Skin of body (tissue), 2 donors: ENCODE data around the gene AVPI1. TPM values are rescaled to one million over a fixed set of nuclear protein-coding genes. Genes with fewer than 3 reads are reported as not detected.

Source experiments
- DNase-seq: peaks from one replicate; lab custom pipeline; 2025; lab: John Stamatoyannopoulos, UW
- total RNA-seq: library from RNA; depleted of rRNA; stranded (reverse); fragments of >200 nt; gene quantifications from one replicate; pipeline ENCODE4 v1.2.3, GENCODE V29; 2014

AVPI1 gene, protein sequence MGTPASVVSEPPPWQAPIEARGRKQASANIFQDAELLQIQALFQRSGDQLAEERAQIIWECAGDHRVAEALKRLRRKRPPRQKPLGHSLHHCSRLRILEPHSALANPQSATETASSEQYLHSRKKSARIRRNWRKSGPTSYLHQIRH
- total RNA-seq = 18.2 TPM

DNA sequence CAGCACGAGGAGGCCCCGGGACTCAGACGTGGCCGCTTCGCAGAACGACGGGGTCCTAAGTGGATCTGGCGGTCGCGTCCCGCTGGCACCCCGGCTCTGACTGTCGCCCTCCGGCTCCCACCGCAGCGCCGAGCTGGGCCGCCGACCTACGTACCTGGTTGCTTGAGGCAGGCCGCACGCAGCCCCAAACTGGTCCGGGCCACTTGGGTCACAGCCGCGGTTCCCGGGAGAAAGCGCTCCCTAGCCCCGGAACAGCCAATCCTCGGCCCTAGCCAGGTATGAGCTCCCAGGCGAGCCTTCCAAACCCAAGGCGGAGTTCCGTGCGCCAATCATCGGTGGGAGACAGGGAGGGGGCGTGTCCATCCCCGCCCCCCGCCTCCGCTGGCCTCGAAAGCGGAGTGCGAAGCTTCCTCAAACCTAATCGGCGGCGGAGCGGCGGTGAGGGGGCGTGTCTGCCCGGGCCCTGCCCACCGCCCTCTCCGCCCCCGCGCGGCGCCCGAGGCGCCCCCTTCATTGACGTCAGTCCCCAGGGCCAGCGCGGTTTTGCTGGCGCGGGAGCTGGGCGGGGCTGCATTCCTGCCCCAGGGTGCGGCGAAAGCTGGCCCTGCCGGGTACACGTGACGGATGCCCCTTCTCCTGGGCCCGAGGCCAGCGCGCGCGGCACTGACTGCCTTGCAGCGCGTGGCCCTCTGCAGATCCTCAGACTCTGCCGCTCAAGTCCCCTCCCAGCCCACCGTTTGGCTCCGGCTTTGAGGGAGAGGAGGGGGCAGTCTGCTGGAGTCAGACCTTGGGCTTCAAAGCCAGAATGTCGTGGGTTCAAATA is at the start of gene AVPI1:
AVPI1 (minus strand) TSS at position 280 of the 823 bp plus-strand sequence. CDS start 7,336 bp downstream, outside the sequence.
- peak; percentile 95 for DNase-seq

DNA sequence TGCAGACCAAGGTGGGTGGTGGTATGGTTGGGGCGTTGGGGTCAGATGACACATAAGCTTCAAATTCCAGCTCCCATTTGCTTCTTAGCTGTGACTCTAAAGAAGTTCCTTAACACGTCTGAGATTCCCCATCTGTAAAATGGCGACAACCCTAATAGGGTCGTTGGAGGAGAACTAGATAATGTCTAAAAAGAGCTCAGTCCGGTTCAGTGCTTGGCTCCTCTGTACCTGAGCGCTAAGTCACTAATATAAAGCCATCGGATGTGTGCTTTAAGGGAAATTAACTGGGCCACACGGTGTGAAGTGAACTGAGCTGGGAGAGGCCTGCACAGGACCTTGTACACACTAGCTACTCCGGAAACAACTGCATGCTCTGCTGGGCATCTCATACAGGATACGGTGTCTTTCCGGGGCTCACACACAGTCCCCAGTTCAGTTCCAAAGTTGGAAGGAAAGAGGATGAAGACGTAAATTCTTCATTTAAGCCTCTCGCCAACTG is 49.4 kb upstream of the AVPI1 start:
- no peak for DNase-seq

DNA sequence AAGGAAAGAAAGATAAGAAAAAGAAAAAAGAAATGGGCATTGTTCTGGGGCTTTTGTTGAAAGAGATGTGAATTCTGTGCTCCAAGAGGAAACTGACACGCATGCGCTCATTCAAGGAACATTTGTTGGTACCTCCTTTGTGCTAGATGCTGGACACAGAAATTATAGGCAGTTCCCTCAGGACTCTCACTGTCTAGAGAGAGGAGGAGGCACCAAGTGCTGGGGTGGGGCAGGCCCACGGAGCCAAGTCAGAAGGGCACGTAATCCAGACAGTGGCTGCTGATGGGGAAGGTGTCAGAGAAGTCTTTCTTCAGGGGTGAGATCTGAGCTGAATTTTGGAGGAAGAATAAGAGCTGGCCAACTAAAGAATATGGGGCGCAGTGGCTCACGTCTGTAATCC is 47.0 kb upstream of the AVPI1 start:
- DNase-seq = no peak

DNA sequence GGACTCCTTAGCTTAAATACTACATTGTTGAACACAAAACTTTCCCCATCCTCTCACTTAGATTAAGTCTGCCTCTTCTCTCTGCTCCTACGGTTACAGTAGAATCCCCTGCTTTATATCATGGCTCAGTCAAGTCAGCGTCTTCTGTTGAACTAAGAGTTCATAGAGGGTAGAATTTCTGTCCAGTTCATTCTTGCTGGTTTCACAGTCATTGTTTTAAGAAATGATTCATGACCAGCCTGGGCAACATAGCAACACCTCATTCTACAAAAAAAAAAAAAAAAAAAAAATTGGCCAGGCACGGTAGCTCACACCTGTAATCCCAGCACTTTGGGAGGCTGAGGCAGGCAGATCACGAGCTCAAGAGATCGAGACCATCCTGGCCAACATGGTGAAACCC is 46.2 kb upstream of the AVPI1 start:
- no peak for DNase-seq

DNA sequence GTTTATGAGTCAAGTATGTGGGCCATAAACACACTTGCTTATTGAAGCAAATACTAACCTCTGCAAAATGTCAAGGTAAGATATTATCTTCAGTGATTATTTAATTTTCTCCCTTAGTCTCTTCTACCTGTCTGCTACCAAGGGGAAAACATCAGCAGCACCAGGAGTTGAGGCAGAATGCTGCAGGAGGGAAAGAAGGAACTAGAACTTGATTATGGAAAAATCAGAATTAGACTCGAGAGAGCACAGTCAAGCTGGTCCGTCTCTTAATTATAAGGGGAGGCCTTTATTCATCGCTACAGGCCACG is 45.0 kb upstream of the AVPI1 start:
- no peak for DNase-seq

DNA sequence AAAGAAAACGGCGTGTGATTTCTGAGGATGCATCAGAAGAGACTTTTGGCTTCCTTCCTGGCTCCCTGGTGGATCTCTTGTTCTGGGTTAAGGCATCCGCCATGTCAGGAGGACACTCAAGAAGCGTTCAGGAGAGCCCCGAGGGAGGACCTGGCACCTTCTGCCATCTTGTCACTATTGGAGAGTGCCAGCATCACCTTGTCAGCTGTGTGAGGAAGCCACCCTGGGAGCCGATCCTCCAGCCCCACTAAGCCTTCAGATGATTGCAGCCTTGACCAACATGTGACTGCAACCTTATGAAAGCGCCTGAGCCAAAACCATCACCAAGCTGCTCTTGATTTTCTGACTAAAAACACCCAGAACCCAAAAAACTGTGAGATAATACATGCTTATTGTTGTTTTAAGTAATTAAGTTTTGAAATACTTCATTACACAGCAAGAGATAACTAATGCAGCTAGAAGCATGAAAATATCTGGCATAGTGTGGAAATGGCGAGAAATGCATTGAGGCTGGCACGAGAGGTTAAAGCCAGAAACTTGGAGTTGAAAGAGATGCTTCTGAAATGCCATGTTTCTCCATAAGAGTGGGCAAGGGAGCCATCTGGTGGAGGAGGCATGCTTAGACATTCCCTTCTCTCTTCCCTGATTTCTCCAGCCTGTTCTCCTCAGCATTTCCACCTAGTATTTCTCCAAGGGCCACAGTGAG is 44.5 kb upstream of the AVPI1 start:
- DNase-seq = peak; percentile 76

DNA sequence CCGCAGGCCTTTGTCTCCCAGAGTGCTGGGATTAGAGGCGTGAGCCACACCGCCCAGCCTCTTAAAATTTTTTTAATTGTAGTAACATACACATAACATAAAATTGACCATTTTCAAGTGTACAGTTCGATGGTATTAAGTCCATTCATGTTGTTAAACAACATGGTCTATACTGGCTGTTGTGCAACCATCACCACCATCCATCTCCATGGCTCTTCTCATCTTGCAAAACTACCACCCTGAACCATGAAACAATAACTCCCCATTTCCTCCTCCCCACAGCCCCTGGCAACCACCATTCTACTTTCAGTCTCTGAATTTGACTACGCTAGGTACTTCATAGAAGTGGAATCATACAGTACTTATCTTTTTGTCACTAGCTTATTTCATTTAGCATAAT is 42.0 kb upstream of the AVPI1 start:
- DNase-seq = no peak

DNA sequence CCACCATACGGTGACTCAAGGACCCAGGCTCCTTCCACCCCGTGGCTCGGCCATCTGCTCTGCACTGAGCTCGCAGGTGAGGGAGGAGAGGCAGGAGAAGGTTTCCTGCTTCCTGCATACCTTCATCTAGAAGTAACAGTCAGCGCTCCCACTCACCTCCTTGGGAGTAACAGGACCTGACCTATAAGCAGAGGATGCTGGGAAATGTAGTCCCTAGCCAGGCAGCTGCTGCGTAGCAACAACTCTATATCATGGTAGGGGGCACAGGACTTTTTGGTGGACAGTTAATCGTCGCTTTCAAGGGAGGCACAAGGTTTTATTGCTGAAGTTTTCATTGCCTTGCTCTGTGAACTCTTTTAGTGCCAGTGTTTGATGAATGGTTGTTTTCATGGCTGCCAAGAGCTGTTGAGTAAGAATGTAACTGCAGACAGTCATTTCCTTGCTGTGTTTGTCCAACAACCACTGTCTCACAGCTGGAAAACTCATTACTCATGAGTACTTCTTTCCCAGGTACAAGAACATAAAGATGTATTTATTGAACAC is 39.7 kb upstream of the AVPI1 start:
- peak; percentile 53 for DNase-seq

DNA sequence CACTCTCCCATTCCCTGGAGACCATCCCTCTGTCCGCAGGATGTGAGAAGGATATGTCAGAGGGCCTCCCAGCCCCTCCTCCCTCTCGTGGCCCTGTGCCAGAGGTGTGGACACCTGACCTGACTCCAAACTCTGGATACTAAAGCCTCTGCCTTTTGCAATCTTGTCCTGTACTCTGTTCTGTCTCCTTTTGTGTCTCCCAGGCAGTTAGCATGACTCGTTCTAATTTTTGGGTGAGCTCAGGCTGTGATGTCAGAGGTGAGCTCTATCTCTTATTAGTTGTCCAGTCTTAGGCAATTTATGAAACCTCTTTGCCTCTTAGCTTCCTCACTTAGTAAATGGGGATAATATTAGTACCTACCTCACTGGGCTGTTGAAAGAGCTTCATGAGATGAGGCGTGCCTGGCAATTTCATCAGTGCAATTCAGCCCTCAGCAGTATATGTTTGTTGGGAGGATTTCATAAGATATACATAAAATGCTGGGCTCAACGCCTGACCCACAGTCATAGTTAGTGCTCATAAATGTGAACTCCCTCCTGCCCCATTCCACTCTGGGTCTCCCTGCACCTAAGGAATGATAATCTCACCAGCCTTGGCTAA is 37.4 kb upstream of the AVPI1 start:
- no peak for DNase-seq

DNA sequence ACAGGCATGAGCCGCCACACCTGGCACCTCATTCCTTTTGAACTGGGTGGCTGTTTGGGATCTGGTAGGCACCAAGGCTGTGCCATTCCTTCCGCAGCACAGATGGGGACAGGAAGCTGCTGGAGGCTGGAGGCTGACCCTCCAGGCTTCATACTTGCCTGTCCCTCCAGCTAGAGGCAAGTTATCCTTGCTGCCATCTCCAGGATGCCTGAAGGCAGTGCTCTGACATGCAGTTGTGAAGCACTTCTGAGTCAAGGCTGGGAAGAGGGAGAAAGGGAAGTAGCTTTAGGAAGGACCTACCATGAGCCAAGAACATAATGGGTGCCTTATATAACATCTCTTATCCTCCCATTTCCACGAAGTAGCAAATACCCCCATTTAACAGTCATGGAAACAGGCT is 36.0 kb upstream of the AVPI1 start:
- no peak for DNase-seq

DNA sequence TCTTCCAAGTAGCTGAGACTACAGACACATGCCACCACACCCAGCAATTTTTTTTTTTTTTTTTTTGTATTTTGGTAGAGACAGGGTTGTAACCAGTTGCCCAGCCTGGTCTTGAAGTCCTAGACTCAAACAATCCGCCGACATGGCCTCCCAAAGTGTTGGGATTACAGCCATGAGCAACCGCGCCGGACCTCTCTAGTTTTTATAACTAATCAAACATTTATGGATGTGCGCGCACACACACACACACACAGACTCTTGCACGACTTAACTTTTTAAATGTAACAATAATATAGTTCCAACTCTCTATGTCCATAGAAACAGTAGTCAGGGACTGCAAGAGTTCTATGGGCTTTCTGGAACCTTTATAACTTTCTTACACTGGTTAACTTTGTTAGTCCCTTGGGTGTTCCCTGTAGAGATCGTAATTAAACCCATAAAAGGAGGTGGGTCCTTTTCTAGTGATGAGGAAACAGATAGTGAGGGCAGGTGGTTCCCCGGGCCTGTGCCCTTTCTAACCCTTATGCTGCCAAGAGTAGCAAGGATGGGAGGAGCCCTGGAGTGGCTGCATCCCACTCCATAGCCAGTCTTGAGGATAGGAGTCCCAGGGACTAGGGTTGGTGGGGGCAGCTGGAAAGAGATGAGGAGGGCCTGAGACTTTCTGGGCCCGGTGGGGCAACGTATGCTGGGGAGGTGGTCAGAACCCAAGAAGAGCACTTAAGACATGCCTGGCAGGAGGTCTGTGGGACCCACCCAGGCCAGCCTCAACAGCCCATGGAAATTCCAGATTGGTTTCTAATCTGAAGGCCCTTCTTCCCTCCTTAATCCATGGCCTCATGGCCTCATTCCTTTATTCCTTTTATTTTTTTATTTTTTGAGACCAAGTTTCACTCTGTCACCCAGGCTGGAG is 35.1 kb upstream of the AVPI1 start:
- DNase-seq = no peak

DNA sequence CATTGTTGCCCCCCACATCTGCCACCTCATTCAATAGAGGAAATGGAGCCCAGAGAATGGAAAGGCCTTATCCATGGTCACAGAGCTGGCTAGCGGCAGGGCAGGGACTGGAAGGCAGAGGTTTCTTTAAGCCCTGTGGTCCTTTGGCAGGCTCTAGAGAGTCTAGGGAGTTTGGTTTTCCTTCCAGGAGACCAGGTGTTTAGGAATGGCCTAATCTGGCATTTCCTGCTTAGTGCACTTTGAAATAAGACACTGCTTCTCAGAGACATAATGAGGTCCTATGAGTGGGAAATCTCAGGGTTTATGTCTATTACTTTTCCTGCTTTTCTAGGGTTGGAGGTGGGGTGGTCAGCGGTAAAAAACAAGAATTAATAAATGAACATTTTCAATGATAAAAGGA is 32.6 kb upstream of the AVPI1 start:
- DNase-seq = no peak

DNA sequence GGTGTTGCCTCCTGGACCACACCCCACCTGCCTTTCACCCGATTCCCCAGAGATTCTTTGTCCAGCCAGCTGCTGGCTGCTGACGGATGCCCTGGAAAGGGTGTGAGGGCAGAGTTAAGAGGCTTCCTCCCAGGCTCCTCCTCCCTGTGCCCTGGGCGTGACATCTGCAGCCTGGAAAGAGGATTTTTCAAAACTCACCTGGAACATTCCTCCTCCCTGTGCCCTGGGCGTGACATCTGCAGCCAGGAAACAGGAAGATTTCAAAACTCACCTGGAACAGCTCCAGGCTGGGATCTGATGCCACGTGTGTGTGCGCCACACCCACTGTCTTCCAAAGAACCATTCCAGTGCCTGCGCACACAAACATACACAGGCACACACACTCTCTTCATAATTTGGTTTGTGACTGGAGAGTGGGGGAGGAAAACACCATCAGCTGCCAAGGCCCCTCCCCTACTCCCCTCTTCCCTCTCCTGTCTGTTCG is 31.7 kb upstream of the AVPI1 start:
- peak; percentile 33 for DNase-seq

DNA sequence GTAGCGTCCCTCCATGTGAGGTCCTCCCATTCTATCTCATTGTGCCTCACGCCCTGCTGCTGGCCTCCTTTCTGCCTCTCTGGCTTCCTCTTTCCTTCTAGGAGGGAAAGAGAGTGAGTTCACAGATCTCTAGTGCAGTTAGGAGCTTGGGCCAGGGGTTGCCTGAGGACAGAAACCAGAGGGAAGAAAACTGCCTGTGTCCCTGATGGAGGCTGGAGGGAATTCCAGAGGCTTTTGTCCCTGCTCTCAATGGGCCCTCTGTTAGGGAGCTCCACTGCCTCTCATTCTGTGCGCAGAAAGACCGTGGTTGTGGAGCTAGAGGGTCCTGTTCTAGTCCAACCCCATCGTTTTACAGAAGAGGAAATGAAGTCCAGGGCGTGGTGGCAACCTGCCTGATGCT is 31.1 kb upstream of the AVPI1 start:
- DNase-seq = no peak

DNA sequence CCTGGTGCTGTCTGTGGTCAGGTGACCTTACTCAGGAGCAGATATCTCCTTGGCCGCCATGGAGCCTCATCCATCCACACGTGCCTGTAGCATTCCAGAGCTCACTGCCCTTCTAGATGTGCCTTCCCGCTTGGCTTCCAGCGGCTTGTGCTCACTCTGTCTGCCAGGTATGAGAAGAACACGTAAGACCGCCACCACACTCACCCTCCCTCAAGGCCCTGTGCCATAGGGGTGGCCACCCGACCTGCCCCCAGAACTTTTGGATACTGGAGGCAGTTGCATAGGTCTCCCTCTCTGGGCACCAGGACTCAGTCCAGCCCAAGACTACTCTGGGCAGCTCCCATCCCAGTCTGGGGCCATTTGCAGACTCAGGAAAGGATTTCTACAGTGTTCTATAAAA is 30.6 kb upstream of the AVPI1 start:
- no peak for DNase-seq

DNA sequence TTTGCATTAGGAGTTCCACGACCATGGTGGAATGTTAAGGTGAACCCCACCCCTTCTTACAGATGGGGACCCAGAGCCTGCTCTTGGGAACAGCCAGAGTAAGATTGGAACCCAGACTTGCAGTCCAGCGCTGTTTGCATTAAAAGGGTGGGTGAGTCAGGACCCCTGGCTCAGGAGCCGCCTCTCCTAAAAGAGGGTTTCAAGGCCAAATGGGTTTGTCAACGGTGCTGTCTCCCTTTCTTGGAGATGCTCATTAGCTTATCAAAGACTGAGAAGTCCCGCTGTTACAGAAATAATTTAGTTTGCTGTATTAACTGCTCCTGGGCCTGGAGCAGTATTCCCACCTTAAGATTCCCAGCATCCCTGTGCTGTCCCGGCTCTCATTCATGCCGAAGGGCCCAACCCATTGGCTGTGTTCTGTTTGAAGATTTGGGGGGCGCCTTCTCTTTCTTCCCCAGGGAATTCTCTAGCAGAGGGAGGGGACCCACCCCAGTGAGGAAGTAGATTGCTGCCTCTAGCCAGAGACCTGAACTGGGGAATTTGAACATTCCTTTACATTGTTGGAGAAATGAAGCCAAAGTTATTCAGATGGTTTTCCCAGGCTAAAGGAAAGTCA is 28.3 kb upstream of the AVPI1 start:
- DNase-seq = no peak

DNA sequence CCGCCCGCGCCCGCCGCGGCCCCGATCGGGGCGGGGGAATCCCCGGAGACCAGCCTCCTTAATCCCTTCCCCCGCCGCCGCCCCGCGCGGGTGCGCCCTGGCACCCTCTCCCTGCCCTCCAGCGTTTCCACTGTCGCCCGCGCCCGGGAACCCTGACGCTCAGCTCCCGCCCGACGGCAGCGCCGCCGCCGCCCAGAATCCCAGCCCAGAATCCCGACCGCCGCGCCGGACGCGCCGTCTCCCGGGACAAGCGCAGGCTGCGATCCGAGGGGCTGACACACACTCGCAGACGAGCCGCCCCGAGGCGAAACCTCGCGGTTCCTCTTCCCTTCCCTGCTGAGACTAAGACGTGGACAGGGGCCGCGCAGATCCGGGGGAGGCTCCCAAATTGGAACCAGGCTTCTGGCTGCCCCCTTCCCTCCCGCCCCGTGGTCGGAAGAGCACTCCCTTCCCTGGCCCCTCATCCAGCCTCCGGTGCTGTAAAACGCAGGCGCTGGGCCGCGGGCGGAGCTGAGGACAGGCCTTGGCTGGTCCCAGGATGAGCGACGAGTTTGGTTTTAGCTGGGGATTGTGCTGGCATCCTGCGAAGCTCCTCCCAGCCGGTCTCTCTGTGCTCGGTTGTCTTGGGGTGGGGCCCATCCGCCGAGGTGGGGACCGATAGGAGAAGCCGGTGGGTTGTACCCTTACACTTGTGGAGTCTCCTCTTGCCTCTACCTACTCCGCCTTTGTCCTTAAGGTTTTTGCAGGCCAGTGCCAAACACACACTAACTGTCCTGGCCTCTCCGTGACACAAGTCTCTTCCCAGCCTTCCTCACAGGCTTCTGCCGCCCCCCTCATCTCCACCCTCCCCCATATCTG is 27.6 kb upstream of the AVPI1 start:
- DNase-seq = peak; percentile 90

DNA sequence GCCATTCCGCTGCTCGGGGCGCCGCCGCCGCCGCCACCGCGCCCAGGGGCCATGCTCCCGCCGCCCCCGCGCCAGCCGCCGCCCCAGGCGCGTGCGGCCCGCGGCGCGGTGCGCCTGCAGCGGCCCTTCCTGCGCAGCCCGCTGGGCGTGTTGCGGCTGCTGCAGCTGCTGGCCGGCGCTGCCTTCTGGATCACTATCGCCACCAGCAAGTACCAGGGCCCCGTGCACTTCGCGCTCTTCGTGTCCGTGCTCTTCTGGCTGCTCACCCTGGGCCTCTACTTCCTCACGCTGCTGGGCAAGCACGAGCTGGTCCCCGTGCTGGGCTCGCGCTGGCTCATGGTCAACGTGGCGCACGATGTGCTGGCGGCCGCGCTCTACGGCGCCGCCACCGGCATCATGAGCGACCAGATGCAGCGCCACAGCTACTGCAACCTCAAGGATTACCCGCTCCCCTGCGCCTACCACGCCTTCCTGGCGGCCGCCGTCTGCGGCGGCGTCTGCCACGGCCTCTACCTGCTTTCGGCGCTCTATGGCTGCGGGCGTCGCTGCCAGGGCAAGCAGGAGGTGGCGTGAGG is 26.9 kb upstream of the AVPI1 start:
- DNase-seq = peak; percentile 33

DNA sequence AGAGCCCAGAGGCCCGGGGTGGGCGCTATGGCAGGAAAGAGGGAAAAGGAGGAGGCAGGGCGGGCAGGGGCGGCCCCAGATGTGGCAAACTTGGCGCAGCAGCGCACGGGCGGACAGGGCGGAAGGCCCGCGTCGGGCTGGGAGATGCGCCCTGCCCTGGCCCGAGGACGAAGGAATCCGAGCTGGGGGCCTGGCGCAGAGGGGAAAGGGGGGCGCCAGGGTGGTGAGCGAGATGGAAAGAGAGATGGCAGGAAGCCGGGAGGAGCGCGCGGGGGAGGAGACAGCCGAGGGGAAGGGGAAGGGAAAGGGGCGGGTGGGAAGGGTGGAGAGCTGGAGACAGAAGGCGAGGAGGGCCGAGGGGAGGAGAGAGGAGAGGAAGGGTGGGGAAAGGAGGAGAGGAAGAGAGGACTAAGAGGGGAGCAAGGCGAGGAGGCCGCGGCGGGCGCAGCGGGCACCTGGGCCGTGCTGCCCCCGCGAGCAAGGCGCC is 26.3 kb upstream of the AVPI1 start, which contains the start of gene MARVELD1:
MARVELD1 (plus strand) TSS at position 392 of the 487 bp plus-strand sequence. CDS start 147 bp downstream, outside the sequence.
- peak; percentile 87 for DNase-seq
